GM12878 (cell line): ENCODE results near the gene IRF2BPL. TPM values are rescaled to one million over a fixed set of nuclear protein-coding genes. Genes with fewer than 3 reads are reported as not detected.

Experiments used
- ATAC-seq: fragments of 200-7000 bp; cut with Tn5 transposase; 3 replicates; pipeline ENCODE4 v1.9.1; 2020; ENCODE audit warnings: mild to moderate bottlenecking, moderate library complexity
- BruUV-seq: library from RNA; stranded (reverse); fragments of 400-500 nt; replicated peaks from 2 replicates; lab custom pipeline; 2021; lab: Mats Ljungman, UMichigan
- CTCF ChIA-PET: fragments of 300-600 bp; sonication (Branson Sonifier 250); formaldehyde crosslinking; extraction: SDS; loops from one replicate; lab custom pipeline; 2021; ENCODE audit warnings: inconsistent platforms; lab: Yijun Ruan, JAX
- POLR2A ChIA-PET: fragments of 350-600 bp; formaldehyde crosslinking; extraction: SDS; loops from one replicate; lab custom pipeline; 2021; ENCODE audit warnings: inconsistent platforms; lab: Charles Lee
- RAD21 ChIA-PET: fragments of 300-600 bp; sonication (Branson Sonifier 250); formaldehyde crosslinking; loops from one replicate; lab custom pipeline; 2023; ENCODE audit warnings: antibody characterized with exemption; ENCODE audit not compliant: unreplicated experiment; lab: Charles Lee
- SMC1A ChIA-PET: fragments of 300-600 bp; sonication (Branson Sonifier 250); formaldehyde crosslinking; loops from one replicate; lab custom pipeline; 2023; ENCODE audit not compliant: unreplicated experiment, uncharacterized antibody; lab: Charles Lee
- DNase-seq: peaks from one replicate; pipeline ENCODE4 v3.0.0-alpha.2; 2011; ENCODE audit warnings: low read depth, low spot score
- FAIRE-seq: peaks from 3 replicates; lab custom pipeline; 2011; peaks lifted over from hg19 to GRCh38; lab: Jason Lieb, UNC
- H2AFZ ChIP-seq: 2 replicates; pipeline ENCODE4 v1.6.0; 2011; ENCODE audit warnings: low read depth, low read length, control low read depth; ENCODE audit not compliant: control insufficient read depth
- H3K27ac ChIP-seq: 2 replicates; pipeline ENCODE4 v1.5.1; 2011; ENCODE audit warnings: control low read depth; ENCODE audit not compliant: control insufficient read depth, insufficient read depth
- H3K27me3 ChIP-seq, 2 experiments: replicated peaks in 1 of 2; 2 replicates each; pipeline versions ENCODE4 v1.6.0 to v1.6.1; 2011; ENCODE audit warnings: low read length in 1 of 2; ENCODE audit not compliant: control insufficient read depth in 2 of 2, insufficient read depth in 2 of 2
- H3K36me3 ChIP-seq, 2 experiments: 2 replicates each; pipeline ENCODE4 v1.5.1; 2011; ENCODE audit warnings: low read length in 1 of 2; ENCODE audit not compliant: control insufficient read depth in 2 of 2, insufficient read depth in 2 of 2
- H3K4me1 ChIP-seq: 2 replicates; pipeline ENCODE4 v1.6.1; 2011; ENCODE audit warnings: mild to moderate bottlenecking, low read length, moderate library complexity, mixed read lengths; ENCODE audit not compliant: control insufficient read depth, insufficient read depth
- H3K4me2 ChIP-seq: 2 replicates; pipeline ENCODE4 v1.6.0; 2011; ENCODE audit warnings: control low read depth; ENCODE audit not compliant: control insufficient read depth, insufficient read depth
- H3K4me3 ChIP-seq: fragments of 200-600 bp; sonication (generic); 2 replicates; pipeline ENCODE4 v1.5.1; 2016
- H3K79me2 ChIP-seq: 2 replicates; pipeline ENCODE4 v1.6.0; 2011; ENCODE audit warnings: low read length; ENCODE audit not compliant: control insufficient read depth, insufficient read depth
- H3K9ac ChIP-seq: 2 replicates; pipeline ENCODE4 v1.8.0; 2011; ENCODE audit warnings: low read length, control low read depth, mixed read lengths; ENCODE audit not compliant: control insufficient read depth, insufficient read depth
- H3K9me3 ChIP-seq: replicated peaks from 3 replicates; pipeline ENCODE4 v1.5.1; 2011; ENCODE audit warnings: mild to moderate bottlenecking, low read length; ENCODE audit not compliant: control insufficient read depth, insufficient read depth
- H4K20me1 ChIP-seq: 2 replicates; pipeline ENCODE4 v1.6.0; 2011; ENCODE audit not compliant: control insufficient read depth, insufficient read depth
- KLF5 ChIP-seq: fragments of 450-650 bp; IDR thresholded peaks from 2 replicates; pipeline ENCODE4 v1.6.1; 2014; ENCODE audit warnings: mild to moderate bottlenecking; ENCODE audit not compliant: partially characterized antibody
- RELA ChIP-seq: fragments of 450-650 bp; IDR thresholded peaks from 2 replicates; pipeline ENCODE4 v1.8.0; 2014; ENCODE audit warnings: borderline replicate concordance; ENCODE audit not compliant: partially characterized antibody
- WGBS: methylation state at CpG from one replicate; pipeline ENCODE4 v1.1.6; 2016; ENCODE audit warnings: low lambda C conversion rate; ENCODE audit not compliant: insufficient replicate concordance, insufficient coverage; ENCODE audit errors: missing lambda C conversion rate; 5-methylcytosine and 5-hydroxymethylcytosine counted together
- in situ Hi-C: fragments of 300-500 bp; cut with MboI; formaldehyde crosslinking; loops from 9 replicates; pipeline ENCODE4 v1.14.3; 2018; ENCODE audit warnings: mixed read lengths
- intact Hi-C: fragments of 100-400 bp; cut with micrococcal nuclease; formaldehyde crosslinking; loops from one replicate; pipeline ENCODE4 v1.14.2; 2022; ENCODE audit not compliant: unreplicated experiment
- polyA plus RNA-seq, 11 experiments: library from polyadenylated mRNA; depleted of rRNA in 4 of 11; unstranded in 6 of 11; stranded (reverse) in 5 of 11; fragments of >200 nt; fragmentation: Nextera tagmentation in 4 of 11; fragmentation: Illumina TruSeq in 1 of 11; extraction: Ambion mirVana in 4 of 11; extraction: Trizol in 1 of 11; gene quantifications; 1 replicate in 1 of 11; 2 replicates in 10 of 11; pipeline versions ENCODE4 v1.2.1 to v1.2.3, GENCODE V29; 2011 to 2016; ENCODE audit warnings: inconsistent platforms in 2 of 11, missing spikeins in 2 of 11, low read depth in 1 of 11
- total RNA-seq, 4 experiments: library from RNA; depleted of rRNA in 3 of 4; stranded (reverse); fragments of >200 nt in 3 of 4; fragmentation: Illumina TruSeq in 1 of 4; extraction: Trizol in 1 of 4; gene quantifications; 2 replicates each; pipeline versions ENCODE4 v1.2.1 to v1.2.3, GENCODE V29; 2013 to 2021

The IRF2BPL gene
- total and polyA plus RNA-seq, 10 of the 15 experiments (the other 5 are each of a cell fraction or from before 2014, with no cell fraction given): 1.2 to 34.5 (median 3.1) TPM

GRCh38 chr14:76990084-76990483 lies 38.4 kb downstream of the IRF2BPL start:
- intact Hi-C loops: no loop called here
- Histone ChIP-seq H3K9me3 (no peaks in the 10 kb centered on the region), H3K36me3 (no peaks in the 10 kb centered on the region), H3K4me2 (no peak overlapping the region), H3K4me3 (no peak overlapping the region), H3K79me2 (no peaks in the 10 kb centered on the region), H4K20me1 (no peaks in the 10 kb centered on the region), H2AFZ (no peak overlapping the region), H3K27me3 (no peaks in the 10 kb centered on the region), H3K4me1 (peaks cover 11% of the 10 kb centered on the region), H3K27ac (no peak overlapping the region), H3K9ac (no peak overlapping the region)
- no peak for ATAC-seq
- SMC1A ChIA-PET: no interaction called here
- RAD21 ChIA-PET: no interaction called here
- CTCF ChIA-PET: no interaction called here
- DNase-seq: no peak
- in situ Hi-C loops: no loop called here
- POLR2A ChIA-PET: no interaction called here
- no peak for FAIRE-seq
- BruUV-seq: no TSS peak
- no peak for TF ChIP-seq KLF5

GRCh38 chr14:76987956-76988520 lies 40.5 kb downstream of the IRF2BPL start:
- no peak for TF ChIP-seq RELA
- Histone ChIP-seq H3K9ac (no peak overlapping the region), H3K4me1 (peaks cover 4% of the 10 kb centered on the region), H3K27ac (no peak overlapping the region), H2AFZ (no peak overlapping the region), H3K36me3 (no peaks in the 10 kb centered on the region), H3K4me3 (no peak overlapping the region), H4K20me1 (no peaks in the 10 kb centered on the region), H3K9me3 (no peaks in the 10 kb centered on the region), H3K4me2 (no peak overlapping the region), H3K27me3 (no peaks in the 10 kb centered on the region), H3K79me2 (no peaks in the 10 kb centered on the region)
- DNase-seq (no peak), ATAC-seq (no peak), FAIRE-seq (no peak)
- in situ Hi-C loops: no loop called here
- no TSS peak for BruUV-seq
- 89% methylated on average over 4 of the region's 4 CpGs for WGBS
- CTCF ChIA-PET: interaction anchor here (1.8 kb wide), 1 partner anchor 13 kb away, joined by 5 read pairs; no protein-coding TSS in a partner anchor
- SMC1A ChIA-PET: interaction anchor here (0.6 to 1.6 kb wide), 3 partner anchors 10 to 65 kb away, joined by 3 to 4 read pairs (median 4); no protein-coding TSS in a partner anchor
- POLR2A ChIA-PET: interaction anchor here (0.7 kb wide), 1 partner anchor 30 kb away, joined by 3 read pairs; no protein-coding TSS in a partner anchor
- RAD21 ChIA-PET: no interaction called here
- intact Hi-C loops: no loop called here
